A549 (cell line): ENCODE results near the gene NSD2.

Experiments
- CHD4 ChIP-seq: fragments of 200-600 bp; sonication (generic); IDR thresholded peaks from 2 replicates; pipeline ENCODE4 v1.6.1; 2016; ENCODE audit warnings: antibody characterized with exemption, mild to moderate bottlenecking, borderline replicate concordance
- TF ChIP-seq, protein P1 (sequence below): fragments of >200 bp; sonication (Bioruptor Twin); formaldehyde crosslinking; IDR thresholded peaks from 3 replicates; pipeline ENCODE4 v1.5.1; 2016

GRCh38 chr4:1902243-1902642 is 31.1 kb downstream of the NSD2 start:
- TF ChIP-seq, protein P1, sequence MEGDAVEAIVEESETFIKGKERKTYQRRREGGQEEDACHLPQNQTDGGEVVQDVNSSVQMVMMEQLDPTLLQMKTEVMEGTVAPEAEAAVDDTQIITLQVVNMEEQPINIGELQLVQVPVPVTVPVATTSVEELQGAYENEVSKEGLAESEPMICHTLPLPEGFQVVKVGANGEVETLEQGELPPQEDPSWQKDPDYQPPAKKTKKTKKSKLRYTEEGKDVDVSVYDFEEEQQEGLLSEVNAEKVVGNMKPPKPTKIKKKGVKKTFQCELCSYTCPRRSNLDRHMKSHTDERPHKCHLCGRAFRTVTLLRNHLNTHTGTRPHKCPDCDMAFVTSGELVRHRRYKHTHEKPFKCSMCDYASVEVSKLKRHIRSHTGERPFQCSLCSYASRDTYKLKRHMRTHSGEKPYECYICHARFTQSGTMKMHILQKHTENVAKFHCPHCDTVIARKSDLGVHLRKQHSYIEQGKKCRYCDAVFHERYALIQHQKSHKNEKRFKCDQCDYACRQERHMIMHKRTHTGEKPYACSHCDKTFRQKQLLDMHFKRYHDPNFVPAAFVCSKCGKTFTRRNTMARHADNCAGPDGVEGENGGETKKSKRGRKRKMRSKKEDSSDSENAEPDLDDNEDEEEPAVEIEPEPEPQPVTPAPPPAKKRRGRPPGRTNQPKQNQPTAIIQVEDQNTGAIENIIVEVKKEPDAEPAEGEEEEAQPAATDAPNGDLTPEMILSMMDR = no peak
- TF ChIP-seq CHD4 = no peak
